ENCODE results near the gene ZCCHC3. TPM values are rescaled to one million over a fixed set of nuclear protein-coding genes. Genes with fewer than 3 reads are reported as not detected.
A peak's percentile ranks its signal among the peaks of the same experiment; 100 is the strongest.

The ZCCHC3 gene
- polyA plus RNA-seq, 2 of the 4 experiments (the other 2 are of a cell fraction), result 17.4 to 17.7 TPM

DNA sequence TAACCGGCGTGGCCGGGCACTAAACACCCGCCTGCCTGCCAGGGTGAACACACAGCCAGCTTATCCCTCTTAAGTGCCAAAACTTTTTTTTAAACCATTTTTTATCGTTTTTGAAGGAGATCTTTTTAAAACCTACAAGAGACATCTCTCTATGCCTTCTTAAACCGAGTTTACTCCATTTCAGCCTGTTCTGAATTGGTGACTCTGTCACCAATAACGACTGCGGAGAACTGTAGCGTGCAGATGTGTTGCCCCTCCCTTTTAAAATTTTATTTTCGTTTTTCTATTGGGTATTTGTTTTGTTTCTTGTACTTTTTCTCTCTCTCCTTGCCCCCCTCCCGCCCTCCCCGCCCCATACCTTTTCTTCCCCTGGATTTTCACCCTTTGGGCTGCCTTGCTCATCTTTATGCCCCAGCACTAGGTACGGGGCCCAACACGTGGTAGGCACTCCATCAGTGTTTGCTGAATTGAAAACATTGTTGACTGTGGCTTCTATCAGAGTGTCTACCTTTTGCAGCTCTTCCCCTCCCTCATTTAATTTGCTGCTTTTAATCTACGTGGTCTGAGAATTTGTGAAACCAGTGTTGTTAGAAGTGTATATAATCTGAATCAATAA, 1.5 kb downstream of the ZCCHC3 start:
- ATAC-seq (no peak), DNase-seq (ENCODE audit: low read depth in 1 of 2, low spot score in 1 of 2) (no peak), FAIRE-seq (no peak)
- Histone ChIP-seq H3K4me1 (peaks cover 33% of the 10 kb centered on the region), H3K4me2 (peak overlapping the region; percentile 84), H3K9me3 (no peaks in the 10 kb centered on the region), H3K4me3 (peak overlapping the region; percentile 75), H3K27ac (peak overlapping the region; percentile 95 to 97)
- POLR2A ChIA-PET, result interaction anchor here (0.6 to 6.0 kb wide), 5 partner anchors 10 to 47 kb away, joined by 3 to 69 read pairs (median 4); partner anchors contain the start of gene SOX12
- TF ChIP-seq, protein P1, sequence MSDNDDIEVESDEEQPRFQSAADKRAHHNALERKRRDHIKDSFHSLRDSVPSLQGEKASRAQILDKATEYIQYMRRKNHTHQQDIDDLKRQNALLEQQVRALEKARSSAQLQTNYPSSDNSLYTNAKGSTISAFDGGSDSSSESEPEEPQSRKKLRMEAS (IDR thresholded peaks at IDR 0.05), result peak; percentile 1; the same call in 1 of the 2 replicates
- no peak for TF ChIP-seq NPAS2 (CRISPR knock-in tag; IDR thresholded peaks at IDR 0.05; ENCODE audit: borderline replicate concordance)
- CTCF ChIA-PET, result interaction anchor here (1.0 to 11.0 kb wide), 3 partner anchors 10 to 55 kb away, joined by 4 to 111 read pairs (median 5); no protein-coding TSS in a partner anchor
- WGBS (ENCODE audit: missing lambda C conversion rate), result 30% methylated on average over 13 of the region's 15 CpGs

DNA sequence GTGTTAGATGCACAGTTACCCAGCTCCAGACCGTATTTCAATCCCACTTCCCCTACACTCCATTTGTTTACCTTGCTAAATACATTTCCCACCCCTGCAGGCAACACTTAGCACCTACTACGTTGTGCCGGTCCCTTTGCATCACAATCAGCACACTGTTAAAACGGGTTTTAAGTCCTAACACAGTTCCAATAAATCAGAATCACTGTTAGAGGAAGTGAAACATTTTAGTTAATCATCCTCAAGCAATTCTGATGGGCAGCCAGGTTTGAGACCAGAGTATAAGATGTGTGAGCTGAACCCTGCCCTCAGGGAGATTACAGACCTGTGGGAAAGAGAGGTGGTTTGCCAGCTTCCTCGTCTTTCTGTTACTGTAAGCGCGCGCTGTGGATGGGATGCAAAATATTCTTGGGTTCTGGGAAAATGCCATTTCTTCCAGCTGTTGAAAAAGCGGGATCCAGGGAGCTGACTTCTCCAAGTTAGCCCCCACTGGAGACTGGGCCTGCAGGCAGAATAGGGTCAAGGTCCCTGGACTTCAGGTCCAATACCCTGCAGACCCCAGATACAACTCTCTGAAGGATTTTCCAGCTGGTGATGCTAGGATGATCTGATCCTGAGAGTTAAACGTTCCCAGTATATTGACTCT, 3.1 kb downstream of the ZCCHC3 start:
- WGBS (ENCODE audit: missing lambda C conversion rate), result 74% methylated on average over 10 of the region's 10 CpGs
- H3K27ac ChIP-seq, result peak overlapping the region in 1 of 2 experiments; percentile 45; a peak in 3 of 6 replicates
- H3K9me3 ChIP-seq, result no peaks in the 10 kb centered on the region
- CTCF ChIA-PET, result interaction anchor here (1.2 to 11.0 kb wide), 5 partner anchors 9 to 130 kb away, joined by 4 to 111 read pairs (median 5); no protein-coding TSS in a partner anchor
- TF ChIP-seq, protein P2, sequence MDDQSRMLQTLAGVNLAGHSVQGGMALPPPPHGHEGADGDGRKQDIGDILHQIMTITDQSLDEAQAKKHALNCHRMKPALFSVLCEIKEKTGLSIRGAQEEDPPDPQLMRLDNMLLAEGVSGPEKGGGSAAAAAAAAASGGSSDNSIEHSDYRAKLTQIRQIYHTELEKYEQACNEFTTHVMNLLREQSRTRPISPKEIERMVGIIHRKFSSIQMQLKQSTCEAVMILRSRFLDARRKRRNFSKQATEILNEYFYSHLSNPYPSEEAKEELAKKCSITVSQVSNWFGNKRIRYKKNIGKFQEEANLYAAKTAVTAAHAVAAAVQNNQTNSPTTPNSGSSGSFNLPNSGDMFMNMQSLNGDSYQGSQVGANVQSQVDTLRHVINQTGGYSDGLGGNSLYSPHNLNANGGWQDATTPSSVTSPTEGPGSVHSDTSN (IDR thresholded peaks at IDR 0.05), result no peak
- no peak for TF ChIP-seq CHD2 (IDR thresholded peaks at IDR 0.05; ENCODE audit: low read length, partially characterized antibody)
- peak overlapping the region; percentile 84 for H3K4me2 ChIP-seq
- no peak for ATAC-seq
- DNase-seq (ENCODE audit: low read depth in 1 of 2, low spot score in 1 of 2), result no peak
- H3K4me1 ChIP-seq, result peaks cover 33% of the 10 kb centered on the region
- no peak for FAIRE-seq
- H3K4me3 ChIP-seq, result peak overlapping the region; percentile 75; the same call in 1 of the 3 replicates
- POLR2A ChIA-PET, result interaction anchor here (0.9 to 6.0 kb wide), 2 partner anchors 24 to 31 kb away, joined by 4 to 69 read pairs; partner anchors contain the start of gene SOX12

DNA sequence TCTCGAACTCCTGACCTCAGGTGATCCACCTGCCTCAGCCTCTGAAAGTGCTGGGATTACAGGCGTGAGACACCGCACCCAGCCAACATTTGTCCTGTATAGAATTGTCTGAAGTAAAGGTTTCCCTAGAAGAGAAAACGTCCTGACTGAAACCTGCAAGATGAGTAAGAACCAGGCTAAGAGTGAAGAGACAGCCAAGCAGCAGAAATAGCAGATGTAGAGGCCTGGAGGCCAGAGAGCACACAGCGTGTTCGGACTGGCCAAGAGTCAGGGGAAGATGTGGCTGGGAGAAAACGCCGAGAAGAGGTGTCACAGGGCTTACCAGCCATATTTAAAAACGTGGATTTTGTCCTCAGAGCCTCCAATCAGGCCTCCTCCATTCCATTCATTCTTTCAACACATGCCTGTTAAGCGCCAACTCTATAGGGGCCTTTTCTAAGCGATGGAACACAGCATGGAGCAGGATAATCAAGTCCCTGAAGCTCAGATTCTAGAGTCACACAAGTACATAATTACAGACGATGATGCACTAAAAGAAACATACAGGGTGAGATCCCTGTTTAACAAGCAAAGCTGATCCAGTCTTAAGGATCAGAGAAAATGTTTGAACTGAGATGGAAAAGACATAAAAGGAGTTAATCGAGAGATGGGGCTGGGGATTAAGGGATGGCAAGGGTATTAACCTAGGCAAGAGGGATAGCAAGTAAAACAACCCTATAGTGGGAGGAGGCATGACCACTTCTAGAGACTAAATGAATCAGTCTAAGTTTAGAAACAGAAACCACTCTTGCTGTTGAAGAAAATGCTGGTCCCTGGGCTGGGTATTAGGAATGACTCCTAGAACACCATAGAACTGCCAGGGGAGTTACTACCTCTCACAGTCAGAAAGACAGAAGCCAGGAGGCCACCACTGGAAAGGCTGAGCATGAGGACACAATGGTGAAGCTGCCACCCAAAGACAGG, 4.8 kb downstream of the ZCCHC3 start:
- Histone ChIP-seq H3K4me1 (peaks cover 28% of the 10 kb centered on the region), H3K4me3 (no peak overlapping the region), H3K4me2 (no peak overlapping the region), H3K27ac (no peak overlapping the region), H3K9me3 (no peaks in the 10 kb centered on the region)
- TF ChIP-seq, protein P3, sequence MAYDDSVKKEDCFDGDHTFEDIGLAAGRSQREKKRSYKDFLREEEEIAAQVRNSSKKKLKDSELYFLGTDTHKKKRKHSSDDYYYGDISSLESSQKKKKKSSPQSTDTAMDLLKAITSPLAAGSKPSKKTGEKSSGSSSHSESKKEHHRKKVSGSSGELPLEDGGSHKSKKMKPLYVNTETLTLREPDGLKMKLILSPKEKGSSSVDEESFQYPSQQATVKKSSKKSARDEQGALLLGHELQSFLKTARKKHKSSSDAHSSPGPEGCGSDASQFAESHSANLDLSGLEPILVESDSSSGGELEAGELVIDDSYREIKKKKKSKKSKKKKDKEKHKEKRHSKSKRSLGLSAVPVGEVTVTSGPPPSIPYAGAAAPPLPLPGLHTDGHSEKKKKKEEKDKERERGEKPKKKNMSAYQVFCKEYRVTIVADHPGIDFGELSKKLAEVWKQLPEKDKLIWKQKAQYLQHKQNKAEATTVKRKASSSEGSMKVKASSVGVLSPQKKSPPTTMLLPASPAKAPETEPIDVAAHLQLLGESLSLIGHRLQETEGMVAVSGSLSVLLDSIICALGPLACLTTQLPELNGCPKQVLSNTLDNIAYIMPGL (CRISPR knock-in tag; IDR thresholded peaks at IDR 0.05; ENCODE audit: borderline replicate concordance), result no peak
- no peak for TF ChIP-seq NPAS2 (CRISPR knock-in tag; IDR thresholded peaks at IDR 0.05; ENCODE audit: borderline replicate concordance)
- no peak for TF ChIP-seq KDM1A (IDR thresholded peaks at IDR 0.05; ENCODE audit: low read depth)
- no peak for TF ChIP-seq BHLHE40 (IDR thresholded peaks at IDR 0.05; ENCODE audit: low read depth, low read length)
- no peak for TF ChIP-seq RAD21 (conservative IDR thresholded peaks at IDR 0.05 in 1 of 2, IDR thresholded peaks at IDR 0.05 in 1 of 2)
- TF ChIP-seq EHF (CRISPR knock-in tag; IDR thresholded peaks at IDR 0.05), result no peak
- no peak for TF ChIP-seq ESRRA (IDR thresholded peaks at IDR 0.05; ENCODE audit: borderline replicate concordance, low read length)
- TF ChIP-seq ZSCAN20 (CRISPR knock-in tag; IDR thresholded peaks at IDR 0.05), result no peak
- no peak for TF ChIP-seq JUNB (IDR thresholded peaks at IDR 0.05)
- no peak for TF ChIP-seq KDM5A (IDR thresholded peaks at IDR 0.05)
- TF ChIP-seq, protein P4, sequence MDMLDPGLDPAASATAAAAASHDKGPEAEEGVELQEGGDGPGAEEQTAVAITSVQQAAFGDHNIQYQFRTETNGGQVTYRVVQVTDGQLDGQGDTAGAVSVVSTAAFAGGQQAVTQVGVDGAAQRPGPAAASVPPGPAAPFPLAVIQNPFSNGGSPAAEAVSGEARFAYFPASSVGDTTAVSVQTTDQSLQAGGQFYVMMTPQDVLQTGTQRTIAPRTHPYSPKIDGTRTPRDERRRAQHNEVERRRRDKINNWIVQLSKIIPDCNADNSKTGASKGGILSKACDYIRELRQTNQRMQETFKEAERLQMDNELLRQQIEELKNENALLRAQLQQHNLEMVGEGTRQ (IDR thresholded peaks at IDR 0.05), result no peak
- no peak for TF ChIP-seq EP300 (IDR thresholded peaks at IDR 0.05)
- TF ChIP-seq MYC (IDR thresholded peaks at IDR 0.05; ENCODE audit: borderline replicate concordance, low read length), result no peak
- TF ChIP-seq JUN (IDR thresholded peaks at IDR 0.05), result no peak
- no peak for TF ChIP-seq HEYL (CRISPR knock-in tag; IDR thresholded peaks at IDR 0.05)
- TF ChIP-seq, protein P1 (IDR thresholded peaks at IDR 0.05), result no peak
- no peak for TF ChIP-seq EHMT2 (IDR thresholded peaks at IDR 0.05; ENCODE audit: low read depth)
- no peak for TF ChIP-seq FOXS1 (CRISPR knock-in tag; IDR thresholded peaks at IDR 0.05)
- no peak for TF ChIP-seq CBX2 (IDR thresholded peaks at IDR 0.05; ENCODE audit: borderline replicate concordance, low read depth)
- TF ChIP-seq RNF2 (IDR thresholded peaks at IDR 0.05; ENCODE audit: borderline replicate concordance, low read depth), result no peak
- ChIA-PET CTCF (interaction anchor here (1.5 to 11.0 kb wide), 2 partner anchors 29 to 129 kb away, joined by 5 to 111 read pairs; no protein-coding TSS in a partner anchor), POLR2A (interaction anchor here (1.2 kb wide), 1 partner anchor 23 kb away, joined by 3 read pairs; the partner anchor contains the start of gene SOX12)
- WGBS (ENCODE audit: missing lambda C conversion rate), result 90% methylated on average over 13 of the region's 13 CpGs
- ATAC-seq (no peak), FAIRE-seq (no peak), DNase-seq (ENCODE audit: low read depth in 1 of 2, low spot score in 1 of 2) (no peak)
